HL-60 (cell line): ENCODE measurements around the gene PTPRN2.

Source experiments
- DNase-seq, 2 experiments: peaks; one replicate each; pipeline ENCODE4 v3.0.0-alpha.2; 2010 to 2020; ENCODE audit warnings: low read depth in 1 of 2, low spot score in 1 of 2
- H3K27ac ChIP-seq: fragments of 250-450 bp; sonication (Bioruptor Pico); replicated peaks from 2 replicates; pipeline ENCODE4 v1.5.1; 2020; ENCODE audit warnings: mild to moderate bottlenecking, moderate library complexity
- H3K27me3 ChIP-seq: fragments of 250-450 bp; sonication (Bioruptor Pico); 2 replicates; pipeline ENCODE4 v1.5.1; 2021; ENCODE audit warnings: mild to moderate bottlenecking, moderate library complexity; ENCODE audit not compliant: insufficient read depth, poor library complexity, severe bottlenecking
- H3K4me3 ChIP-seq: replicated peaks from 2 replicates; pipeline ENCODE4 v1.5.1; 2011; ENCODE audit warnings: mild to moderate bottlenecking, control low read depth, low read length; ENCODE audit not compliant: insufficient read depth
- GABPA ChIP-seq: IDR thresholded peaks from 2 replicates; pipeline ENCODE4 v1.6.1; 2012; ENCODE audit warnings: low read depth
- POLR2AphosphoS5 ChIP-seq: IDR thresholded peaks from 2 replicates; pipeline ENCODE4 v1.6.1; 2012; ENCODE audit warnings: low read depth
- SPI1 ChIP-seq: IDR thresholded peaks from 2 replicates; pipeline ENCODE4 v1.6.1; 2012; ENCODE audit warnings: low read depth, mild to moderate bottlenecking, borderline replicate concordance
- TF ChIP-seq, protein P1 (sequence below): IDR thresholded peaks from 2 replicates; pipeline ENCODE4 v1.6.1; 2012; ENCODE audit warnings: low read depth; ENCODE audit not compliant: insufficient replicate concordance
- TF ChIP-seq, protein P2 (sequence below): IDR thresholded peaks from one replicate; pipeline ENCODE4 v1.5.1; 2011; ENCODE audit warnings: low read length, control low read depth, inconsistent platforms; ENCODE audit not compliant: insufficient read depth

Gene PTPRN2

GRCh38 chr7:157652161-157652953 is 935.3 kb downstream of the PTPRN2 start:
- no peaks in the 10 kb centered on the region for H3K27me3 ChIP-seq

DNA sequence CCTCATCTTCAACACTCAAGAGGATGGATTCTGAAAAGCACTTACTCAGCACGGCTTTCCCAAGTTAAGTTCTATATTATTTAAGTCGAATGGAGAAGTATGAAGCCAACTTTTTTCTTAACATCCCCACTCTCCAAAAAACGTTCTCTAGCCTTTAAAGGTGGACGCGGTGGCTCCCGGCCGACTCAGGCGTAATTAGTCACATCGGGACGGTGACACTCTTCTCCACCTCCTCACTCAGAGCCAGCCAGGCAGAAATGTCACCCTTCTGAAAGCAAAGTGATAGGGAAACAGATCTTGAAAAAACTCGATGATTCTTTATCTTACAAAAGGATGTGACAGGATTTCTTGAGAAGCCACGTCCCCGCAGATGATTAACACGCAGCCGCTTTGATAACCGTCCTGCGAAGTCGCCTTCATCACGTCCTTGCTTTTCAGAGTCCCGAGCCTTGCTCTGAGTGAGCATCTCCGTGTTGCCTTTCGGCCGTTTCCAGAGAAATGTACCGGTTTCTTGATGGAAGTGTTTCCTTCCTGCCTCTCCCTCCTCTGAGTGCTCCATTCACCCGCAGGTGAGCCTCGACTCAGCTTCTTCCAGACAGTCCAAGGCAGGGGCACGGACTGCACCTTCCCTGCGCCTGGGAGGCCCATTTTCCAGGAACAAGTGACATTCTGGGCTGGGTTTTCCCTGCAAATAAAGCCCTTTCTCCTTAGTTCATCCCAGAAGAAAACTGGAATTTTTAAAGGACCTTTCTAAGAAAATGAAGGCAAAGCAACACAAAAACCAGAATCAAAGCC is 936.1 kb downstream of the PTPRN2 start:
- no peak for DNase-seq
- no peak overlapping the region for H3K27ac ChIP-seq
- H3K4me3 ChIP-seq: no peak overlapping the region
- TF ChIP-seq GABPA (no peak), POLR2AphosphoS5 (no peak), SPI1 (no peak)
- TF ChIP-seq, protein P1, sequence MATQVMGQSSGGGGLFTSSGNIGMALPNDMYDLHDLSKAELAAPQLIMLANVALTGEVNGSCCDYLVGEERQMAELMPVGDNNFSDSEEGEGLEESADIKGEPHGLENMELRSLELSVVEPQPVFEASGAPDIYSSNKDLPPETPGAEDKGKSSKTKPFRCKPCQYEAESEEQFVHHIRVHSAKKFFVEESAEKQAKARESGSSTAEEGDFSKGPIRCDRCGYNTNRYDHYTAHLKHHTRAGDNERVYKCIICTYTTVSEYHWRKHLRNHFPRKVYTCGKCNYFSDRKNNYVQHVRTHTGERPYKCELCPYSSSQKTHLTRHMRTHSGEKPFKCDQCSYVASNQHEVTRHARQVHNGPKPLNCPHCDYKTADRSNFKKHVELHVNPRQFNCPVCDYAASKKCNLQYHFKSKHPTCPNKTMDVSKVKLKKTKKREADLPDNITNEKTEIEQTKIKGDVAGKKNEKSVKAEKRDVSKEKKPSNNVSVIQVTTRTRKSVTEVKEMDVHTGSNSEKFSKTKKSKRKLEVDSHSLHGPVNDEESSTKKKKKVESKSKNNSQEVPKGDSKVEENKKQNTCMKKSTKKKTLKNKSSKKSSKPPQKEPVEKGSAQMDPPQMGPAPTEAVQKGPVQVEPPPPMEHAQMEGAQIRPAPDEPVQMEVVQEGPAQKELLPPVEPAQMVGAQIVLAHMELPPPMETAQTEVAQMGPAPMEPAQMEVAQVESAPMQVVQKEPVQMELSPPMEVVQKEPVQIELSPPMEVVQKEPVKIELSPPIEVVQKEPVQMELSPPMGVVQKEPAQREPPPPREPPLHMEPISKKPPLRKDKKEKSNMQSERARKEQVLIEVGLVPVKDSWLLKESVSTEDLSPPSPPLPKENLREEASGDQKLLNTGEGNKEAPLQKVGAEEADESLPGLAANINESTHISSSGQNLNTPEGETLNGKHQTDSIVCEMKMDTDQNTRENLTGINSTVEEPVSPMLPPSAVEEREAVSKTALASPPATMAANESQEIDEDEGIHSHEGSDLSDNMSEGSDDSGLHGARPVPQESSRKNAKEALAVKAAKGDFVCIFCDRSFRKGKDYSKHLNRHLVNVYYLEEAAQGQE: no peak
- TF ChIP-seq, protein P2, sequence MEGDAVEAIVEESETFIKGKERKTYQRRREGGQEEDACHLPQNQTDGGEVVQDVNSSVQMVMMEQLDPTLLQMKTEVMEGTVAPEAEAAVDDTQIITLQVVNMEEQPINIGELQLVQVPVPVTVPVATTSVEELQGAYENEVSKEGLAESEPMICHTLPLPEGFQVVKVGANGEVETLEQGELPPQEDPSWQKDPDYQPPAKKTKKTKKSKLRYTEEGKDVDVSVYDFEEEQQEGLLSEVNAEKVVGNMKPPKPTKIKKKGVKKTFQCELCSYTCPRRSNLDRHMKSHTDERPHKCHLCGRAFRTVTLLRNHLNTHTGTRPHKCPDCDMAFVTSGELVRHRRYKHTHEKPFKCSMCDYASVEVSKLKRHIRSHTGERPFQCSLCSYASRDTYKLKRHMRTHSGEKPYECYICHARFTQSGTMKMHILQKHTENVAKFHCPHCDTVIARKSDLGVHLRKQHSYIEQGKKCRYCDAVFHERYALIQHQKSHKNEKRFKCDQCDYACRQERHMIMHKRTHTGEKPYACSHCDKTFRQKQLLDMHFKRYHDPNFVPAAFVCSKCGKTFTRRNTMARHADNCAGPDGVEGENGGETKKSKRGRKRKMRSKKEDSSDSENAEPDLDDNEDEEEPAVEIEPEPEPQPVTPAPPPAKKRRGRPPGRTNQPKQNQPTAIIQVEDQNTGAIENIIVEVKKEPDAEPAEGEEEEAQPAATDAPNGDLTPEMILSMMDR: no peak
- no peaks in the 10 kb centered on the region for H3K27me3 ChIP-seq

More at GRCh38 chr7:157652161-157652953, 935.3 kb downstream of the PTPRN2 start:
- TF ChIP-seq, protein P1: no peak
- no peak for TF ChIP-seq SPI1
- no peak for TF ChIP-seq GABPA
- TF ChIP-seq, protein P2: no peak
- no peak for TF ChIP-seq POLR2AphosphoS5
- DNase-seq: no peak
- no peak overlapping the region for H3K27ac ChIP-seq
- H3K4me3 ChIP-seq: no peak overlapping the region

GRCh38 chr7:157650801-157651200 is 936.8 kb downstream of the PTPRN2 start:
- Histone ChIP-seq H3K4me3 (no peak overlapping the region), H3K27me3 (no peaks in the 10 kb centered on the region), H3K27ac (no peak overlapping the region)
- DNase-seq: no peak
- TF ChIP-seq, protein P2: no peak
- TF ChIP-seq, protein P1: no peak
- no peak for TF ChIP-seq POLR2AphosphoS5
- TF ChIP-seq SPI1: no peak
- TF ChIP-seq GABPA: no peak
